Activated effector memory CD4-positive, alpha-beta T cell treated with anti-CD3 and anti-CD28 coated beads, Interleukin-2, amount 50 U/mL, for 16 hours (primary cell): ENCODE measurements around the gene COMT.
A peak's percentile ranks its signal among the peaks of the same experiment; 100 is the strongest.
"Not testable (repeated sequence)": the region's sequence is repeated elsewhere in the genome, so short reads cannot be mapped to it uniquely, and the experiment has no call there.

Experiments
- DNase-seq: peaks from one replicate; pipeline ENCODE4 v3.0.0-alpha.2; 2020

The COMT gene

GRCh38 chr22:19909350-19910179 lies 32.0 kb upstream of the COMT start:
- peak; percentile 93 for DNase-seq

- DNase-seq: no peak
Observed at GRCh38 chr22:19910180-19910744, 31.3 kb upstream of the COMT start.

GRCh38 chr22:19911540-19912270 lies 29.9 kb upstream of the COMT start:
- no peak for DNase-seq

GRCh38 chr22:19912271-19912999 lies 29.1 kb upstream of the COMT start:
- DNase-seq: no peak

- DNase-seq: no peak
Observed at GRCh38 chr22:19913337-19913936, 28.1 kb upstream of the COMT start.

- DNase-seq: no peak
Observed at GRCh38 chr22:19914201-19914943, 27.2 kb upstream of the COMT start.

GRCh38 chr22:19915287-19915954 lies 26.2 kb upstream of the COMT start:
- DNase-seq: no peak

- DNase-seq: no peak
Observed at GRCh38 chr22:19916006-19916405, 25.6 kb upstream of the COMT start.

GRCh38 chr22:19916941-19917340 lies 24.6 kb upstream of the COMT start:
- no peak for DNase-seq

GRCh38 chr22:19917389-19918138 lies 24.0 kb upstream of the COMT start:
- no peak for DNase-seq

- DNase-seq: no peak
Observed at GRCh38 chr22:19918332-19919106, 23.1 kb upstream of the COMT start.

GRCh38 chr22:19919701-19920363 lies 21.7 kb upstream of the COMT start:
- DNase-seq: no peak

- DNase-seq: no peak
Observed at GRCh38 chr22:19921544-19922081, 20.0 kb upstream of the COMT start.

GRCh38 chr22:19923914-19924513 lies 17.6 kb upstream of the COMT start:
- DNase-seq: no peak

GRCh38 chr22:19926028-19926427 lies 15.5 kb upstream of the COMT start:
- not testable (repeated sequence) for DNase-seq

- DNase-seq: no peak
Observed at GRCh38 chr22:19927696-19928095, 13.9 kb upstream of the COMT start.

GRCh38 chr22:19928207-19928606 lies 13.4 kb upstream of the COMT start:
- no peak for DNase-seq
